Prostate gland (tissue), 2 donors: ENCODE results near the gene KNOP1.

Source experiments
- POLR2A ChIP-seq: fragments of 450-650 bp; IDR thresholded peaks from one replicate; pipeline ENCODE4 v1.6.1; 2016; ENCODE audit warnings: antibody characterized with exemption, mild to moderate bottlenecking
- POLR2AphosphoS5 ChIP-seq: sonication (generic); formaldehyde crosslinking; IDR thresholded peaks from one replicate; pipeline ENCODE4 v1.6.1; 2017; ENCODE audit warnings: antibody characterized with exemption
- TF ChIP-seq, protein P1 (sequence below), 4 experiments: fragments of 200-600 bp in 2 of 4; fragments of 450-650 bp in 2 of 4; sonication (generic) in 2 of 4; IDR thresholded peaks; 1 replicate in 3 of 4; 2 replicates in 1 of 4; pipeline ENCODE4 v1.5.1; 2016 to 2019; ENCODE audit warnings: antibody characterized with exemption in 4 of 4, mild to moderate bottlenecking in 2 of 4, moderate library complexity in 2 of 4

DNA sequence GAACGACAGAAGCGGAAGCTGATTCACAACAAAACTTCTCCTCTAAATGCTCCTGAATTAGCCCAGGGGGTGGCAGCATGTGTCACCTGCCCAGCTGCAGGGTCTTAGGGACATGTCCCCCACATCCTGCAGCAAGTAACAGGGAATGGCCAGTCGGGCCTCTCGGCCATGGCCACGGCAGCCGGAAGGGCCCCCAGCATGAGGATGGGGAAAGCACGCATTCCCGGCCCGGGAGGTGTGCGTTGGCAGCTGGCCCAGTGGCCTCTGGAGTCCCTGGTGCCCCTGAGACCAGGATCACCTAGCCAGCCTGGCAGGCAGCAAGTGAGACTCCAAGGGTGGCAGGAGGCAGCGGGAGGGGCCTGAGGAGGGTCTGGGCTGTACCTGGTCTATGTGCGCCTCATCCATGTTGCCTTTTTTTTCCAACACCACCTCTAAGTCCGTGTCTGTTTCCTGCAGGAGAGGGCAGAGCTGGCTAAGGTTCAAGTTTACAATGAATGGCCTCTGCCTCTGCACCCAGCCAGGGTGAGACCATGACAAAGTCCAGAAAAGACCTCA, 7.0 kb downstream of the KNOP1 start:
- TF ChIP-seq, protein P1, sequence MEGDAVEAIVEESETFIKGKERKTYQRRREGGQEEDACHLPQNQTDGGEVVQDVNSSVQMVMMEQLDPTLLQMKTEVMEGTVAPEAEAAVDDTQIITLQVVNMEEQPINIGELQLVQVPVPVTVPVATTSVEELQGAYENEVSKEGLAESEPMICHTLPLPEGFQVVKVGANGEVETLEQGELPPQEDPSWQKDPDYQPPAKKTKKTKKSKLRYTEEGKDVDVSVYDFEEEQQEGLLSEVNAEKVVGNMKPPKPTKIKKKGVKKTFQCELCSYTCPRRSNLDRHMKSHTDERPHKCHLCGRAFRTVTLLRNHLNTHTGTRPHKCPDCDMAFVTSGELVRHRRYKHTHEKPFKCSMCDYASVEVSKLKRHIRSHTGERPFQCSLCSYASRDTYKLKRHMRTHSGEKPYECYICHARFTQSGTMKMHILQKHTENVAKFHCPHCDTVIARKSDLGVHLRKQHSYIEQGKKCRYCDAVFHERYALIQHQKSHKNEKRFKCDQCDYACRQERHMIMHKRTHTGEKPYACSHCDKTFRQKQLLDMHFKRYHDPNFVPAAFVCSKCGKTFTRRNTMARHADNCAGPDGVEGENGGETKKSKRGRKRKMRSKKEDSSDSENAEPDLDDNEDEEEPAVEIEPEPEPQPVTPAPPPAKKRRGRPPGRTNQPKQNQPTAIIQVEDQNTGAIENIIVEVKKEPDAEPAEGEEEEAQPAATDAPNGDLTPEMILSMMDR (IDR thresholded peaks at IDR 0.05) = no peak
- TF ChIP-seq POLR2AphosphoS5 (no peak), POLR2A (no peak)
